Fibroblast of gingiva (primary cell): Measurements from ENCODE around the gene CDCP2.
"Not testable (repeated sequence)": the region's sequence is repeated elsewhere in the genome, so short reads cannot be mapped to it uniquely, and the experiment has no call there.

Source experiments
- DNase-seq: peaks from one replicate; pipeline ENCODE4 v3.0.0-alpha.2; 2011; ENCODE audit warnings: low read depth

Gene CDCP2

DNA sequence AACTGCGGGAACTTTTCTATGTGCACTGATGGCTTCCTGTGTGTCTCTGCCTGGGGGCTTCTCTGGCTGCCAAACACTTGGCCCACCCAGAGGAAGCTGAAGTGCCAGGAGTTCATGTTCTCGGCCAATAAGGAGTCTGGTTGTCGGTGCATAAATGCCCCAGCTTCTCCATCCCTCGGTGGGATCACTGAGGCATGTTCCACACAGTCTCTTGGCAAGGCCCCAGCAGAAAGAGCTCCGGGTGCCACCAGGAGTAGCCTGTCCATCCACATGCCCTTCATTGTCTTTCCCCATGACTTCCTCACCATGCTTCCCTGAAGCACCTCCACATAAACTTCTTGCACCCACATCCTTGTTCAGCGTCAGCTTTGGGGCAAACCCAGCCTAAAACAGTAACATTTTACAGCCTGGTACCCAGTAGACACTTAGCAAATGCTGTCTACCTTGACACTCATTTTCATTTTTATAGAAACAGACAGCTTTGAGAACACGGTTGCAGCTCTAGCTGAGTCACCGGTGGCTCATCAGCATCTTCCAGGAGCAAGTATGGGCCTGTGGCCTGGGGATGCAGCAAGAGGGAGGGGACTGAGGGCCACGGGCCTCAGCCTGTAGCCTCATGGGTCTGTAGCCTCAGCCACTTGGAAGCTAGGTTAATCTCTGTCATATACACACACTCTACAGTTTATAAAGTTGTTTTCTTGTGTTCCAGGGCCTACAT lies 14.8 kb upstream of the CDCP2 start:
- no peak for DNase-seq

- DNase-seq, result not testable (repeated sequence)
Observed at GRCh38 chr1:54166357-54166756, 13.6 kb upstream of the CDCP2 start.

- no peak for DNase-seq
Observed at GRCh38 chr1:54165146-54165545, 12.3 kb upstream of the CDCP2 start.

GRCh38 chr1:54163573-54163972 lies 10.8 kb upstream of the CDCP2 start:
- no peak for DNase-seq

DNA sequence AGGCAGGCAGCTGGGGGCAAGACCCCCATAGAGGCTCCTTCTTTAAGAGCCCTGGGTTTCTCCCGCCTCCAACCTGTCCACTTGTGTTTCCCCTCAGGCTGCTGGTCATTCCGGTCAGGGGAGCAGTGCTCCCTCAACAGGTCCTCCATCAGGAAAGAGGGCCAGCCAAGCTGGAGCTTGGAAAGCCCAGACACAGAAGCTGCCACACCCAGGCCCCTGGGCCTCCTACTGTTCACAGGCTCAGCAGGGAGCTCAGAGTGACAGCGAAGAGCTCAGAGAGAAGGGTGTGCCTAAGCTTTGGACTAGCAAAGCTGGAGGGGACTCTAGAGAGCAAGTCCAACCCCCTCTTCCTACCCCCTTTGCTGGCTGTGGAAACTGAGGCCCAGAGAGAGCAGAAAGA lies 10.3 kb upstream of the CDCP2 start:
- no peak for DNase-seq

DNA sequence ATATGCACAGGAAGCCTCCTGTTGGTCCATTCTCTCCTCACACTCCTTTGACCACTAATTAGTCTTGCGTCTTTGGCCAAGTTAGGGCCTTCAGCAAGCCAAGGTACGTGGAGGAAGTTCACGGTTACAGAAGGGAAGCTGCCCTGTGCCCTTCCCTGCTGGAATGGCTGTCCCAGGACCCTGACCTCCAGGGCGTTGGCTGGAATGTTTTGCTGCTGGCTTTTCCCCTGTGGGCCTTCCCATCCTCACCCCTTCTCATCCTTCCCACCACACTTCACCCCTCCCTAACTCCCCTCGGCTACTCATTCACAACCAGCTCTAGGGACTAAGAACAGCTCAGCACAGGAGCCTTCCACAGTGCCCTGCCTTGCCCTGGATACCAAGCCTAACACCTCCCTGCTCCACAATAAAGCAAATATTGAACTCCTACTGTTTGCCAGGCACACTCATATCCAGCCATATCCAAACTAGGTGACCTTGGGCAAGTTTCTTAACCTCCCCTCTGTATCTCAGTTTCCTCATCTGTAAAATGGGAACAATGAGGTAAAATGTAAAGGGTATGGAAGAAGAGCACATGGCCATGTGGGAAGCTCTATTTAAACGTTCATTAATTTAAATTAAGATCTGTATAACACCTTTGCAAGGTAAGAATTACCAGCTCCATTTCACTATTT lies 8.8 kb upstream of the CDCP2 start:
- no peak for DNase-seq

DNA sequence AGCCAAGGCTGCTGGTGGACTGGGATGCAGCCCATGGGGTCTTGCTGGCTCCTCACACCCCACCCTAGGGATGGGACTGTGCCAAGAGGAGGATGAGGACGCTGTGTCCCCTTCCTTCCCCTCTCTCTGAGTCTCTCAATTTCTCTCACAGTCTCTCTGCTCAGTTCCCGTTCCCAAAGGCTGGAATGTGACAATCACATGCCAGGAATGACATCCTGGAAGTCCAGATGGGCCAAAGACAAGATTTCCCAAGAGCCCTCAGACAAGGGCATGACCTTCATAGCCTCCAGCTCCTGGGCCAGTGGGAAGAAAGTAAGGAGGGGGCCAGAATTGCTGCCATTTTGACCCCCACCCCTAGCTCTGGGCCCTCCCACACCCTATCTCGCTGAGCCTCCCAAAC lies 7.6 kb upstream of the CDCP2 start:
- DNase-seq, result no peak

DNA sequence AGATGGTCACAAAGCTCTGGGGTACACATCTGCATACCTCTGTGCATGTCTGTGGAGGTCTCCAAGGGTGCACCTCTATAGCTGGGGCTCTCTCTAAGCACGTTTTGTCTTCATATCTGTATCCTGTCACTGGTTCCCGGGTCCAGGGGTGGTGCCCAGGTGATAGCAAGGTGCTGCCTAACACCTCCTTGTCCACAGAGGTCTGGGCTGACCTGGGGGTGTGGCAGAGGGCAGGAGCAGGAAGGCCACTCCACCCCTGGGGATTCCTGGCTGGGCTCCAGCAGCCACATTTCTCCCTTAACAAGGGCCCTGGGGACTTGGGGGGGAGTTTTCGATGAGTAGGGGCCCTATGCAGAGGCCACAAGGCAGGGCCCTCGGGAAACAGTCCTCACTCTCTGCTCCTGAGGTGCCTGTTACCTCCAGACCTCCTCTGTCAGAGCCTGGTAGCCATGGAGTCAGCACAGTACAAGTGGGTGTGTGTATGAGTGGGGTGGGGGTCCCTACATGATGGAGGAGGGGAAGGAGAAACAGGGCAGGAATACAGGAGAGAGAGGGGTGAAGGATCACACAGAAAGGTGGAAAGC lies 7.0 kb upstream of the CDCP2 start:
- DNase-seq, result no peak

- DNase-seq, result no peak
Observed at GRCh38 chr1:54158071-54158470, 5.3 kb upstream of the CDCP2 start.

DNA sequence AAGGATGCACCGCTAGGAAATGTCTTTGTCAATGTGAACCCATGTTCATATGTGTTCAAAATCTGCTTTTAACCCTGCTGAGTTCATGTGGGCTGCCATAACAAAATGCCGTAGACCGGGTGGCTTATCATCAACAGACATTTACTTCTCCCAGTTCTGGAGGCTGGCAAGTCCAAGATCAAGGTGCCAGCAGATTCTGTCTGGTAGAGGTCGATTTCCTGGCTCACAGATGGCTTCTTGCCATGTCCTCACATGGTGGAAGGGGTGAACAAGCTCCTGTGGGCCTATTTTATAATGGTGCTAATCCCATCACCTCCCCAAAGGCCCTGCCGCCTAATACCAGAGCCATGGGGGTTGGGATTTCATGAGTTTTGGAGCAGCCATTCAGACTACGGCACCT lies 4.6 kb upstream of the CDCP2 start:
- no peak for DNase-seq

GRCh38 chr1:54156986-54157385 lies 4.2 kb upstream of the CDCP2 start:
- DNase-seq, result no peak

DNA sequence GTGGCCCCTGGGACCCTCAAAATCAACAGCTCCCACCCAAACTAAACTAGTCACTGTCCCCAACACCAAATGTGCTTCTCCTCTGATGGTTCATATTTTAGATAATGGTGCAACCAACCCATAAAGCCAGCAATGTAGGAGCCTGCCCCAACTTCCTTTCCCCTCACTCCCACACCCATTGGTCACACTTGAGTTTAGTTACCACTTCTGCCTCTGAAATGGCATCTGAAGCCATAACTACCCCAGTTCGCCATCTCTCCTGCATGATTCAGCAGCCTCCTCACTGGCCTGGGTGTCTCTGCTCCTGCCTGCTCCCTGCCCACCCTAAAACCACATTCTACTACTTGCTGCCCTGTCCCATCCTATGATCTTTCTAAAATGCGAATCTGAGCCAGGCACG lies 3.4 kb upstream of the CDCP2 start:
- DNase-seq, result no peak

- peak; percentile 75 for DNase-seq
Observed at GRCh38 chr1:54153535-54154439, 987 bp upstream of the CDCP2 start.

DNA sequence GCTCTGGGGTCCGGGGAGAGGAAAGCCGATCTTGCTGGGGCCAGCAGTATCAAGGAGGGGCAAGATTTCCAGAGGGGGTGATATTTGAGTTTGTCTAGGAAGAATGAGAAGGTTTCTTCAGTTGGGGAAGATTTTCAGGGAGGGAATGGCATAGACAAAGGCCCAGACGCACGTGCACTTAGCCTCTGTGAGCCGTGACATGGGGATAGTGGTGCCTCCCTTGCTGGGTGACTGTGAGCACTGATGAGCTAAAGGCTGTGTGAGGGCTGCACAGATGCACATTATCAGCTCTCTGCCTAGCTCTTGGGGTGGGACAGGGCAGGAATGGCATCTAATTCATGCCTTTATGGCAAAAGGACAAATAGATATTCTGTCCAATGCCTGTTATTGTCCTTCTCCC lies 1.8 kb downstream of the CDCP2 start:
- DNase-seq, result no peak

DNA sequence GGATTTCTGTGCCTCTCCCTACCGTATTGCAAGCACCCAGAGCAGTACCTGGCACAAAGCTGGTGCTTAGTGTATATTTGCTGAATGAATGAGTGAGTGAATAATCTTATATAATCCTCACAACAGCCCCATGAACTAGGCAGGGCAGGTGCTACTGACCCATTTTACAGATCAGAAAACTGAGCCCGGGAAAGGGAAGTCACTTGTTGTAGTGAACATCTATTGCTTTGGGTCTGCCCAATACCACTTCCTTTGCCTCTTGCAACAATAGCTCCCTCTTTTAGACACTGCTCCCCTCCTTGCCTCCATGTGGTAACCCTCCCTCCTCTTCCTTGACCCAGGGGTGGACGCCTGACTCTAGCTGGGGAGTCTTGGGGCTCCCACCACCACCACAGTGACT lies 3.1 kb downstream of the CDCP2 start:
- no peak for DNase-seq

GRCh38 chr1:54144366-54144765 lies 8.4 kb downstream of the CDCP2 start:
- no peak for DNase-seq

GRCh38 chr1:54142146-54142900 lies 10.5 kb downstream of the CDCP2 start:
- DNase-seq, result no peak

- no peak for DNase-seq
Observed at GRCh38 chr1:54139711-54140110, 13.1 kb downstream of the CDCP2 start.

- no peak for DNase-seq
Observed at GRCh38 chr1:54138994-54139393, 13.8 kb downstream of the CDCP2 start.

GRCh38 chr1:54137534-54138061 lies 15.2 kb downstream of the CDCP2 start:
- DNase-seq, result no peak

DNA sequence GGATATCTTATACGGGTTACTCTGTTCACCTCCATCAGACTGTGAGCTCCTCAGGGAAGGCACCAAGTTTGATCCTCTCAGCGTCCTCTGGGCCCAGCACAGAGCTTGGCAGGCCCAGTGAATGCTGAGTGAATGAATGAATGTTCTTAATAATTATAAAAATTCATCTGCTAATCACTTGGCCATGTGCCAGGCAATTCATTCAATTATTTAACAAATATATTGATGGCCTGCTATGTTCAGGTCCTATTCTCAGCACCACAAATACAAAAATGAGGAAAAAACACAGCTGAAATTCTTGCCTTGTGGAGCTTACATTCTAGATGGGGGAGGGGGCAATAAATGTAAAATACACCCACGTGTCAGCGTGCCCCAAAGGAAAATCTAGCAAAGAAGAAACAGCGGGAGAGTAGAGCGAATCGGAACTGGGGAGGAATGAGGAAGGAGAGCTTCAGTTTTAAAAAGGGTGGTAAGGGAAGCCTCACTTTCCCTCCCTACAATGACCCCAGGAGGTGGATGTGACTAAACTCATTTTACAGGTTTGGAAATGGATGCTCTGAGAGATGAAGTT lies 15.8 kb downstream of the CDCP2 start:
- DNase-seq, result no peak
